HG03097 (cell line): ENCODE results near the gene MBD3L2.
"Not testable (repeated sequence)": the region's sequence is repeated elsewhere in the genome, so short reads cannot be mapped to it uniquely, and the experiment has no call there.

Experiments
- ATAC-seq: cut with Tn5 transposase; IDR thresholded peaks from one replicate; pipeline ENCODE4 v1.9.1; 2021; ENCODE audit not compliant: unreplicated experiment, low FRiP score

MBD3L2 gene

GRCh38 chr19:7049021-7049420 lies at the start of gene MBD3L2:
Gene MBD3L2, plus strand, starts transcription at chr19:7049321. Its CDS starts 53 bp downstream, at chr19:7049374.
- not testable (repeated sequence) for ATAC-seq

- ATAC-seq, result no peak
These were observed 49.2 kb upstream of the MBD3L2 start for GRCh38 chr19:6999933-7000332.

- no peak for ATAC-seq
These were observed 48.8 kb upstream of the MBD3L2 start for GRCh38 chr19:7000333-7000732.

GRCh38 chr19:7000816-7001215 lies 48.3 kb upstream of the MBD3L2 start:
- no peak for ATAC-seq

GRCh38 chr19:7004313-7004931 lies 44.7 kb upstream of the MBD3L2 start:
- no peak for ATAC-seq

GRCh38 chr19:7006135-7006704 lies 42.9 kb upstream of the MBD3L2 start:
- ATAC-seq, result no peak

GRCh38 chr19:7007859-7008258 lies 41.3 kb upstream of the MBD3L2 start:
- ATAC-seq, result no peak

- ATAC-seq, result no peak
These were observed 38.2 kb upstream of the MBD3L2 start for GRCh38 chr19:7010722-7011593.

GRCh38 chr19:7013678-7014077 lies 35.4 kb upstream of the MBD3L2 start:
- no peak for ATAC-seq

GRCh38 chr19:7018828-7019227 lies 30.3 kb upstream of the MBD3L2 start:
- no peak for ATAC-seq

- not testable (repeated sequence) for ATAC-seq
These were observed 27.8 kb upstream of the MBD3L2 start, which contains the start of gene MBD3L2B for GRCh38 chr19:7021331-7021730. Gene MBD3L2B, minus strand, starts transcription at chr19:7021431. Its CDS starts 34 bp downstream, at chr19:7021397.

- ATAC-seq, result not testable (repeated sequence)
These were observed 20.3 kb upstream of the MBD3L2 start for GRCh38 chr19:7028790-7029189.

- ATAC-seq, result not testable (repeated sequence)
These were observed 18.8 kb upstream of the MBD3L2 start, which contains the start of gene MBD3L5 for GRCh38 chr19:7030278-7030677. Gene MBD3L5, plus strand, starts transcription at chr19:7030578. Its CDS starts 34 bp downstream, at chr19:7030612.

GRCh38 chr19:7040079-7040478 lies 9.0 kb upstream of the MBD3L2 start, which contains the start of gene MBD3L4:
Gene MBD3L4, minus strand, starts transcription at chr19:7040179. Its CDS starts 35 bp downstream, at chr19:7040144.
- ATAC-seq, result not testable (repeated sequence)

- not testable (repeated sequence) for ATAC-seq
These were observed 7.6 kb upstream of the MBD3L2 start for GRCh38 chr19:7041563-7041962.

GRCh38 chr19:7051421-7051820 lies 2.3 kb downstream of the MBD3L2 start:
- ATAC-seq, result not testable (repeated sequence)

- not testable (repeated sequence) for ATAC-seq
These were observed 3.8 kb downstream of the MBD3L2 start for GRCh38 chr19:7052896-7053295.

- ATAC-seq, result not testable (repeated sequence)
These were observed 5.7 kb downstream of the MBD3L2 start for GRCh38 chr19:7054635-7055368.

GRCh38 chr19:7055679-7056078 lies 6.6 kb downstream of the MBD3L2 start:
- ATAC-seq, result not testable (repeated sequence)

- not testable (repeated sequence) for ATAC-seq
These were observed 7.2 kb downstream of the MBD3L2 start for GRCh38 chr19:7056371-7056770.
